ENCODE measurements around the gene FGF14. TPM values are rescaled to one million over a fixed set of nuclear protein-coding genes. Genes with fewer than 3 reads are reported as not detected.
A peak's percentile ranks its signal among the peaks of the same experiment; 100 is the strongest.

The FGF14 gene
- not detected in 2 replicates for total RNA-seq (2014; rRNA removed; shearing (Covaris generic))

GRCh38 chr13:102401766-102402165 is at the start of gene FGF14:
Gene FGF14 (minus strand): TSS chr13:102402048.
- in situ Hi-C loops (cut with HindIII; ENCODE audit: low sequenced_read_pairs), result no loop called here
- DNase-seq (ENCODE audit: low spot score), result peak; percentile 52

- in situ Hi-C loops (cut with HindIII; ENCODE audit: low sequenced_read_pairs), result no loop called here
- DNase-seq (ENCODE audit: low spot score), result no peak
These were observed 41.4 kb upstream of the FGF14 start for GRCh38 chr13:102443249-102443648.

GRCh38 chr13:102441085-102441484 is 39.2 kb upstream of the FGF14 start:
- in situ Hi-C loops (cut with HindIII; ENCODE audit: low sequenced_read_pairs), result no loop called here
- no peak for DNase-seq (ENCODE audit: low spot score)

- no peak for DNase-seq (ENCODE audit: low spot score)
- in situ Hi-C loops (cut with HindIII; ENCODE audit: low sequenced_read_pairs), result no loop called here
These were observed 38.5 kb upstream of the FGF14 start for GRCh38 chr13:102440259-102440936.

GRCh38 chr13:102422690-102423089 is 20.8 kb upstream of the FGF14 start:
- in situ Hi-C loops (cut with HindIII; ENCODE audit: low sequenced_read_pairs), result no loop called here
- DNase-seq (ENCODE audit: low spot score), result no peak

GRCh38 chr13:102405499-102406100 is 3.8 kb upstream of the FGF14 start:
- in situ Hi-C loops (cut with HindIII; ENCODE audit: low sequenced_read_pairs), result no loop called here
- DNase-seq (ENCODE audit: low spot score), result no peak

- in situ Hi-C loops (cut with HindIII; ENCODE audit: low sequenced_read_pairs), result no loop called here
- DNase-seq (ENCODE audit: low spot score), result peak; percentile 97
These were observed 442 bp upstream of the FGF14 start for GRCh38 chr13:102402290-102402689.

GRCh38 chr13:102401265-102401664 is 583 bp downstream of the FGF14 start:
- peak; percentile 73 for DNase-seq (ENCODE audit: low spot score)
- in situ Hi-C loops (cut with HindIII; ENCODE audit: low sequenced_read_pairs), result no loop called here

GRCh38 chr13:102400675-102401145 is 1.1 kb downstream of the FGF14 start:
- in situ Hi-C loops (cut with HindIII; ENCODE audit: low sequenced_read_pairs), result no loop called here
- peak; percentile 80 for DNase-seq (ENCODE audit: low spot score)

GRCh38 chr13:102399791-102400674 is 1.8 kb downstream of the FGF14 start:
- in situ Hi-C loops (cut with HindIII; ENCODE audit: low sequenced_read_pairs), result no loop called here
- peak; percentile 82 for DNase-seq (ENCODE audit: low spot score)

- peak; percentile 48 for DNase-seq (ENCODE audit: low spot score)
- in situ Hi-C loops (cut with HindIII; ENCODE audit: low sequenced_read_pairs), result no loop called here
These were observed 5.9 kb downstream of the FGF14 start for GRCh38 chr13:102395939-102396338.

- DNase-seq (ENCODE audit: low spot score), result peak; percentile 68
These were observed 6.7 kb downstream of the FGF14 start for GRCh38 chr13:102395174-102395573.

GRCh38 chr13:102394158-102395053 is 7.4 kb downstream of the FGF14 start:
- in situ Hi-C loops (cut with HindIII; ENCODE audit: low sequenced_read_pairs), result no loop called here
- DNase-seq (ENCODE audit: low spot score), result peak; percentile 72

More at GRCh38 chr13:102395174-102395573, 6.7 kb downstream of the FGF14 start:
- in situ Hi-C loops (cut with HindIII; ENCODE audit: low sequenced_read_pairs), result no loop called here

GRCh38 chr13:102392481-102393209 is 9.2 kb downstream of the FGF14 start:
- in situ Hi-C loops (cut with HindIII; ENCODE audit: low sequenced_read_pairs), result no loop called here
- peak; percentile 50 for DNase-seq (ENCODE audit: low spot score)

GRCh38 chr13:102386461-102386860 is 15.4 kb downstream of the FGF14 start:
- in situ Hi-C loops (cut with HindIII; ENCODE audit: low sequenced_read_pairs), result no loop called here
- DNase-seq (ENCODE audit: low spot score), result no peak

- DNase-seq (ENCODE audit: low spot score), result no peak
- in situ Hi-C loops (cut with HindIII; ENCODE audit: low sequenced_read_pairs), result no loop called here
These were observed 21.8 kb downstream of the FGF14 start for GRCh38 chr13:102380012-102380411.

GRCh38 chr13:102376318-102376717 is 25.5 kb downstream of the FGF14 start:
- in situ Hi-C loops (cut with HindIII; ENCODE audit: low sequenced_read_pairs), result no loop called here
- no peak for DNase-seq (ENCODE audit: low spot score)

- in situ Hi-C loops (cut with HindIII; ENCODE audit: low sequenced_read_pairs), result no loop called here
- no peak for DNase-seq (ENCODE audit: low spot score)
These were observed 27.1 kb downstream of the FGF14 start for GRCh38 chr13:102374726-102375125.

Data from G401 (cell line).